ENCODE data around the gene GPR153.

GPR153 gene

DNA sequence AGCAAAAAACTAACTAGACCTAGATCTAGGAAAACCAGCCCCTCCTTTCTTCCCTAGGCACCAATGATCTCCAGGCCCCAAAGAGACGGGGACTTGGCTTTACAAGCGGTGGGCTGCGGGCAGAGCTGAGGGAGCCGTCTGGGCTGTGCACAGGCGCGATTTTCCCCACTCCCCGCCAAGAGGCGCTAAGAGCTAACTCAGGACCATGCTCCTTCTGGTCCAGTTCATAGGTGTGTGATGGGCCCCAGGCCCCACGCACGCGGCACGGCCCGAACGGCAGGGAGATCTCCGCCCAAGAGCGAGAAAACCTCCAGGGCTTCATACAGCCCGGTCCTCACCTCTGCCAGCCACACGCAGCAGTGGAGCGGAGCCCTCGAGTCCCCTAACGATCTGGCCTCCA, 7.5 kb upstream of the GPR153 start:
- no peak for DNase-seq

DNA sequence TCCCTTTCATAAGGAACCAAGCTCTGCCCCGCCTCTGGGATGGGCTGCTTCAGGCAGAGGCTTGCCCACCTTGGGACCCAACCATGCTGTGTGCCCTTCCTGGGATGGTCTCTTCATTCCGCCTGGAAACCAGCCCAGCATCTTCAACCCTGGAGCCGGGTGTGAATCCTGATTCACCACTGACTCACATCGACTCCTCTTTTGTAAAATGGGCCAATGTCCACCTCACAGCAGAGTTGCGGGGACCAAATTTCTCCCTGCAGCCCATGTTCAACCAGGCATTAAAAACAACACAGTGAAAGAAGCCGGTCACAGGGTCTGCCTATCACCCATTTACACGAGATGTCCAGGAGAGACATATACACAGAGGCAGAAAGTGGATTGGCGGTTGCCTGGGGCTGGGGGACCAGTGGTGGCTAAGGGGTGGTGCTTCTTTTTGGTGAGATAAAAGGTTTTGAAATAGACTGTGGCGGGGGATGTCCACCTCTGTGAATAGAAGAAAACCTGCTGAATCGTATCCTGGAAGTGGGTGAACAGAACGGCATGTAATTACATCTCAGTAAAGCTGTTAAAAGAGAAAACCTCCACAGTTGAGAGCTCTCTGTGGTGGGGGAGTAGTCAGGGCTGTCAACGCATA, 6.9 kb upstream of the GPR153 start:
- no peak for DNase-seq

DNA sequence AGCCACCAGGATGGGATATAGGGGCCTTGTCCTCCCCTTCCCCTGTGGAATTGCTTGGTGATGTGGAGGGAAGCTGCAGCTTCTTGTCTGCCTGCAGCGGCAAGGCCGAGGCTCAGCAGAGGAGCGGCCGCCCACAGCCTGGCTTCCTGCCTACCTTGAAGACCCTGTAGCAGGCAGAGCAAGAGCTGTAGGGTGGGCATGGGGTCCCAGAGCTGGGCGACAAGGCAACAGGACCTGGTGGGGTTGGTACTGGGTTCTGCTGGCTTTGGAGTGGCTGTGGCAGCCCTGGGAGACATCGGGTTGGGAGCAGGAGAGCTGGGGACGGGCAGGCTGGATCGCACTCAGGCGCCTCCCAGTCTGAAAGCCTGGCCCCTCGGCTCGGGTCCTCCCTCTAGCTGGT, 5.7 kb upstream of the GPR153 start:
- no peak for DNase-seq

DNA sequence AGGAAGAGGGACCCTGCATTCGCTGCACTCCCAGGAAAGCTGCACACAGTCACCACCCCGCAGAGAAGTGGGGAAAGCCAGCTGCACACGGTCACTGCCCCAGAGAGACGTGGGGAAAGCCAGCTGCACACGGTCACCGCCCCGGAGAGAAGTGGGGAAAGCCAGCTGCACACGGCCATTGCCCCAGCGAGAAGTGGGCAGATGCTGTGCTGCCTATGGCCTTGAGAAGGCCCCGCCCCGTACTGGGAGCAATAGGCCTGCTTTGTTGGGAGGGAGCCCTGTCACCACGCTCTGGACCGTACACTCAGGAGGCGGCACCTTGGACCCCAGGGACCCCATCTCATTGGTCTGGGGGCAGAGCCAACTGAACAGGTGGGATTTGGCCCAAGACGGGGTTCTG, 4.3 kb upstream of the GPR153 start:
- no peak for DNase-seq

DNA sequence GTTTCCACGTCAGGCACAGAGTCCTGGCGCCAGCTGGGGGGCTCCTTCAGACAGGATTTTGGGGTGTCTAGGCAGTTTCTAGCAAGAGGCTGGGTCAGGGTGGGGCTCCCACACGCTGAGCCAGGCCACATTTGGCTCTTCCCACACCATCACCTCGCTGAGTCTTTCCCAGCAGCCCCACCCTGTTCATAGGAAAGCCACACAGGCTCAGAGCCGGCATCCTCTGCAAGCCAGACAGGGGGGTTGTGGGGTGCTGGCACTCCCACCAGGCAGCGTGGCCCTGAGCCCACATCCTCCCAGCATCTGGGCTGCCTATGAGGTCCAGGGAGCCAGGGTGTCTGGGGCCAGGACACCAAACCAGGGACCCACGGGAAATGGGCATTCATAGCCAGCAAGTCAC, 2.8 kb upstream of the GPR153 start:
- no peak for DNase-seq

DNA sequence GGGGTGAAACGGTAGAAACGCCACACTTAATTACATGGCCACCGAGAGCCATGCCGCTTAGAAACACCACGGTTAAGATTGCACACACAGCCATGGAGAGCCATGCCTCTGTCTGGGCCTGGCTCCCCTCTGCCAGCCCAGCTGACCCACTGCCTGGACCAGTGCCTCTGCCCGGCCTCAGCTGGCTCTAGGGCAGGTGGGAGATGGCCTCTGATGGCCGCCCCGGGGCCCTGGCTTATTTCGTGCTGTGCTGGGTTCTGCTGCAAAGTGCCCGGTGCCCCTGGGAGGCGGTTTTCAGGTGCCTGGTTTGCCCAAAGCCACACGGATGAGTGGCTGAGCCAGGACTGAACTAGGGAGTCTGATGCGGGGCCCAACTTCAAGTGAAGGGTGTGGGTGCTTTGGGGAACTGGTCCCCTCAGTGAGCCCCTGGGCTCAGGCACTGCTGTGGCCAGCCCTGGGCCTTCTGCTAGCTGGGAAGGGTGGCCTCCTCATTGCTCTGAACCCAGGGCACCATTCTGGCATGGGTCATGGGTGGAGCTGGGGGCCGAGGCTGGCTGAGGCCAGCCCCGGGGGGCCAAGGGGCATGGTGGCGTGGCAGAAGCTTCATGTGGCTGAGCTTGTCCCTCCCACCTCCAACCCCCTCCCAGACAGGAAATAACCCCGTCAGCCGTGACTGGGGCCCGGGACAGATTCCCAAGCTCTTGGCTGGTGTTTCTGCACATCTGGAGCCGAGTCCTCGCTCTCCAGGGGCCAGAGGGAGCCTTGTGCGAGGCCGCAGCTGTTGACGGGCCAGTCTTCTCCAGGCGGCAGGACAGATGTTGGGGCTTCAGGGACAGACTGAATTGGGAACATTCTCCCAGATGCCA, 1.9 kb upstream of the GPR153 start:
- DNase-seq, result peak; percentile 90

DNA sequence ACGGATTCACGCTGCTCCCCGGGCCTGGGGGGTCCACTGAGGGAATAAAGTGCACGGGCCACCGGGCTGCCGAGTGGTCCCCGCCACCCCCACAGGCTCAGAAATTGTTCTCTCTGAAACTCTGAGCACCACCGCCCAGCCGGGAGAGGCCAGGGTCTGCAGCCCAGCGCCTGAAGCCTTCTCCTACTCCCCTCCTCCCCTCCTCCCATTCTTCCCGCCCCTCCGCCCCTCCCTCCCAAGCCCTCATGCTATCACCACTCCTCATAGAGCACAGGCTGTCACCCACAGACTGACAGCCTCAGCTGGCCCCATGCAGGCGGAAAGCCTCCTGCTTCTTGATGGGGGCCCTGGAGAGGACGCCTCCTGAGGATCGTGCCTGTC, 707 bp upstream of the GPR153 start:
- peak; percentile 70 for DNase-seq

DNA sequence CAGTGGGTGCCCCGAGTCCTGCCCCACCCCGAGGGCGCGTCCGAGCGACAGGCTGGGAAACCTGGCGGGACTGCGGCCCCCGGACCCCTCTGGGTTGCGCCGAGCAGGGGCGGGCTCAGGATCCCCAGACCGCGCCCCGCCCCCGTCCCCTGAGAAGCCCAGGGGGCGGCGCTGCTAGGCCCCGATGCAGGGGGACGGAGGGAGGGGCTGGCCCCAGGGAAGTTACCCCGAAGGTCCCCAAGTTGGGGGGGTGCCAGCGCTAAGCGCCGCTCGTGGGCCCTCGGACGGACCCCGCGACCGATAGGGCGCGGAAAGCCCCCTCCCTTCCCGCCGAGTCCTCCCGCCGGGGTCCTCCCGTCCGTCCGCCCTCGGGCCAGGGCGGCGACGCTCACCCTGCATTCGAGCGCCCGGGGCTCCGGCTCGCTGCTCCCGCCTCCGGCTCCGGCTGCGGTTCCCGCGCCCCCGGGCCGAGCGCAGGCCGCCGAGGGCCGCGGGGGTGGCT, 414 bp downstream of the GPR153 start:
- no peak for DNase-seq

DNA sequence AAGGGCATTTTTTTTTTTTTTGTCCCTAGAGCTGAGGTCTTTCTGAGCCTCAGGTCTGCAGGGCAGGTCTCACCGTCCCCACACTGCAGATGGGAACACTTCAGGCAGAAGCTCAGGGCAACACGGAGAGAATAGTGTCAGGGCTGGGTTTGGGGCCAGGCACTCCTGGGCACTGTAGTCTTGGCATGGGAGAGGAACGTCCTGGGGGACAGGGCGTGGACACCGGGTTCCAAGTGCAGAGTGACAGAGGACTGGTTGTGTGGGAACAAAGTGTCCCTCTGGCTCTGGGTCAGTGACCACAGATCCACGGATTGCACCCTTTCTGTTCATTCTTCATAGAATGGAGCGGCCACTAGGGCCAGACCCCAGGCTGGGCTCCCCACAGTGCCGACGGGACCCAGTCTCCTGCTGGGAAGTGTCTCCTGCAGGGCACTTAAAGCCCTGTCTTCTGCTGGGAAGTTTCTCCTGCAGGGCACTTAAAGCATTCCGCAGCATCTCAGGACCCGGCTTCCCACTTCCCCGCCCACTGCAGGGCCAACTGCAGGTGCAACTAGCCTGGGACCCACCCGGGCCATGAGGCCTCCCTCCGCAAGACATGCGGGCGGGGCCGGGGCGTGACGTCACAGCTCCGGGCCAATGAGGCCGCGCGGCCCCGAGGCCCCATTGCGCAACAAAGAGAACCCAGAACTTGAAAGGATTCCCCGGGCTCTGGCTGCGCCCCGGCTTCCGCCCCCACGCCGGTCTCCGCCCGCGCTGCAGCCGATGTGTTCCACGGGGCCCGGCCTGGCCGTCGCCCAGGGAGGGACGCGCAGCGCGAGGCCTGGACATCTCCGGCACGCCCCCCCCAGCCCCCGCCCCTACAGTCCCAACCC, 1.2 kb downstream of the GPR153 start:
- DNase-seq, result peak; percentile 79

DNA sequence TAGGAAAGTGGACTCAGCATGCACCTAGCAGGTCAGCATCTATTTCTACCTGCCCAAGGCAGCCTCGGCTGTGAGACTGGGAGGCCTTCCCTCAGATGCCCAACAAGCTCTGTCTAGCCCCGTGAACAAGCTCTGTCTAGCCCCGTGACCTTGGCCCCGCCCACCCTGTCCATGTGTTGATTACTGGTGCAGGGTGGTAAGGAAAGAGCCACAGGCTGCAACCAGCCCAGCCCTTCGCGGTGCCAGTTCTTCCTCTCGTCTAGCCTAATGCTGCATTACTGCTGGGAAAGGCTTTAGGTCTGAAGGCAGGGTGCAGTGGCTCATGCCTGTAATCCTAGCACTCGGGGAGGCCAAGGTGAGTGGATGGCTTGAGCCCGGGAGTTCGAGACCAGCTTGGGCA, 2.2 kb downstream of the GPR153 start:
- no peak for DNase-seq

DNA sequence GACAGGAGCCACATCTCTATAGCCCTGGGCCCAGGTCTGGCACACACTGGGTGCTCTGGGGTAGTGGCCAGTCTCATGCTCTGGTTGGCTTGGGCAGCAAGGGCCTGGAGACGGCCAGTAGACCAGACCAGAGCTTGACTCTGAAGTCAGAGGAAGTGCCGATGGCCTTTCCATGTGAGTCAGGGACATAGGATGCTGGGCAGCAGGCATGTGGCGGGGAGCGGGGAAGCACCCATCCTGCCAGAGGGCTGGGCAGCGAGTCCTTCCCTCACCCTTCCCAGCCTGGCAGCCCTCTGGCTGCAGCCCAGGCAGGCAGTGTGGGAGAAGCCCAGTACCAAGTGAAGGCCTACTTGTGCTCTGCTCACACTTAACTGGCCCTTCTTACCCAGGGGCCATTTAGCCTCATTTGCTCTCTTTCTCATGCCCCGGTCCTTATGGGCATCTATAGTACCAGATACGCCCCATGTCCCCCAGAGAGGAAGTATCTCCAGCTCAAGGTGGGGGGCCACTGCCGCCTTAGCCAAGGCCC, 3.3 kb downstream of the GPR153 start:
- DNase-seq, result no peak

DNA sequence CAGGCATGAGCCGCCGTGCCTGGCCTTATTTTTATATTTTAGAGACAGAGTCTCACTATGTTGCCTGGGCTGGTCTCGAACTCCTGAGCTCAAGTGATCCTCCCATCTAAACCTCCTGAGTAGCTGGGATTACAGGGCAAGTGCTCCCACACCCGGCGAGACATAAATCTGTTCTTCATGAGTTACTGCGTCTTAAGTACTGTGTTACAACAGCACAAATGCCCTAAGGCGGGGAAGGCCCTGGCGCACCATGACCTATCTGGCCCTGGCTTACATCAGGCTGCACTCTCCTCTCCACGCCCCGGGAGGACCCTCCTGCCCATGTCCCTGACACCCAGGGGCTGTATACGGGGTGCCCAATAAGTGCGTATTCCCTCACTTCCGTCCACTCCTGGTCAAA, 4.3 kb downstream of the GPR153 start:
- no peak for DNase-seq

DNA sequence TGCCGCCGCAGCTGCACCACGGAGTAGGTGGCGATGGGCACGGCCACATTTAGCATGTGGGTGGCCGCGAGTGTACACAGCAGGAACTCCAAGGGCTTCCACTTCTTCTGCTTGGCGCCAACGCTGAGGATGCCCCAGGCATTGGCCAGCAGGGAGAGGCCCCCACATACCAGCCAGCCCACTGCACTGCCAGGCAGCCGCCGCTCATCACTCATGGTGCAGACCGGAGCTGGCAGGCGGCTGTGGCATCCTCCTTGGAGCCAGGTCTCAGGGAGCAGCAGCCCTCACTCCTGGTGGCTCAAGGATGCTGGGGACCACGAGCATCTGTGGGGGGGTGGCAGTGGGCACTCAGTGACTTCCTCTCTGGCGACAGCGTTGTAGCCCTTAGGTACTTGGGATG, 6.2 kb downstream of the GPR153 start:
- DNase-seq, result no peak

DNA sequence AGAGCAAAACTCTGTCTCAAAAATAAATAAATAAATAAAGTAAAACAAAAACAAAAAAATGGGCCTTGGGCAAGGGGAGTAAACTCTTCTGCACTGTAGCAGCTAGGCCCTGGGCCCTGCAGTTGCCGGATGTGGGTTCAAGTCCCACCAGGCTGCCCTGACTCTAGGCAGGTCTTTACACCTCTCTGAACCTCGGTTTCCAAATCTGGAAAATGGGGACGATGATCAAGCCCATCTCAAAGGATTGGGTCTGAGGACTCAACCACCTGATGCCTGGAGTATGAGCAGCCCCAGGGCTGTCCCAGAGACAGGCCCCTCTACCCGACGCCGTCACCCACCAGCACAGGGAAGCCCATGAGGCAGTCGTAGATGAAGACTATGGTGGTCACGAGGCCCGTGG, 7.5 kb downstream of the GPR153 start:
- no peak for DNase-seq

DNA sequence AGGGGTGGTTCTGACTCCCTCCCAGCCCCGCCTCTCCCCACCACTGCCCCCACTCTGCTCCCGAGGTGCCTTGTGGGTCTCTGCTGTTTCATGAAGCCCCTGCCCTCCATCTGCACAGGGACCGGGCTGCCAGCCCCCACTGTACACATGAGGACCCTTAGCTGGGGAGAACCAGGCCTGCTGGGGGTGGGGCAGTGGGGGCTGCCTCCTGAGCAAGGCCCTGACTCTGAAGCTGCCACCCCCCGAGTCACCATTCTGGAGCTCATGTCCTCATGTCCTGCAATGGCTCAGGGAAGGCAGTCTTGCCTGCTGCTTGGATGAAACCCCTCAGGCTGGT, 8.6 kb downstream of the GPR153 start:
- DNase-seq, result no peak

DNA sequence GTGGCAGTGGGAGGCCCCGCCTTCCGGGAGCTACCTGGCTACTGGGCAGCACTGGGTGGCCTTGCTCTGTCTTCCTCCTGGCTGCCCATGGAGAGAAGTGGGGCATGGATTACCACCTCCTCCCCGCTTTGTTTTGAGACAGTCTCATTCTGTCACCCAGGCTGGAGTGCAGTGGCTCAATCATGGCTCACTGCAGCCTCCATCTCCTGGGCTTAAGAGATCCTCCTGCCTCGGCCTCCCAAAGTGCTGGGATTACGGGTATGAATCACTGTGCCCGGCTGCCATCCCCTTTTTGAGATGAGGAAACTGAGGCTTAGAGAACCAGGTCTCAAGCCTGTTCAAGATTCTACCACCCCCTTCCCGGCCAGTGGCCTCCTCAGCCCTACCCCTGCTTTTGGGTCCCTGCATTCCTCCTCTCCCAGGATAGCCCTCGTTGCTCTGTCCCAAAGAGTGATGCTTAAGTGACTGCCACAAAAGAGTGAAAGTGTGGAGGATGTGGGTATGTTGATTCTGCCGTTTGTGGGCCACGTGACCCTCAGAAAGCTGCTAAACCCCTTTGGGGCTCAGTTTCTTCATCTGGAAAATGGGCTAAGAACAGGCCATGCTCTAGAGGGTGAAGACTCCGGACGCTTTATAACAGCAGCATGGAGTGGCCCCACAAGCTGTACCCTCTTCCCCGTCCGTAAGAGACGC, 9.1 kb downstream of the GPR153 start:
- DNase-seq, result no peak

DNA sequence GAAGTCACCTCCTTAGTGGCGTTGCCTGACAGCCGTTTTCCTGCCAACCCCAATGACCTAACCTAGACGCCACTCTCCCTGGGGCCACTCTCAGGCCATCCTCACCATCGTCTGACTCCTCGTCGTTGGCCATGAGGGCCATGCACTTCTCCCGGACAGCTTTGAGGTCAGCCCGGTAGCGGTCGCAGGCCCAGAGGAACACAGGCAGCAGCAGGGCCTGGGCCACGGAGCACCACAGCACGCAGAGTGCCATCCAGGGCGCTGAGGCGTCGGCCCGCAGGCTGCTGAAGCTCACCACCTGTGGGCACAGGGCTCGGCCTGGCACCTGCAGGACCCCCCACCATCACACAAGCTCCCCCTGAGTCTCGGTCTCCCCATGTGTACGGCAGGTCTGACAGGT, 9.7 kb downstream of the GPR153 start:
- no peak for DNase-seq

DNA sequence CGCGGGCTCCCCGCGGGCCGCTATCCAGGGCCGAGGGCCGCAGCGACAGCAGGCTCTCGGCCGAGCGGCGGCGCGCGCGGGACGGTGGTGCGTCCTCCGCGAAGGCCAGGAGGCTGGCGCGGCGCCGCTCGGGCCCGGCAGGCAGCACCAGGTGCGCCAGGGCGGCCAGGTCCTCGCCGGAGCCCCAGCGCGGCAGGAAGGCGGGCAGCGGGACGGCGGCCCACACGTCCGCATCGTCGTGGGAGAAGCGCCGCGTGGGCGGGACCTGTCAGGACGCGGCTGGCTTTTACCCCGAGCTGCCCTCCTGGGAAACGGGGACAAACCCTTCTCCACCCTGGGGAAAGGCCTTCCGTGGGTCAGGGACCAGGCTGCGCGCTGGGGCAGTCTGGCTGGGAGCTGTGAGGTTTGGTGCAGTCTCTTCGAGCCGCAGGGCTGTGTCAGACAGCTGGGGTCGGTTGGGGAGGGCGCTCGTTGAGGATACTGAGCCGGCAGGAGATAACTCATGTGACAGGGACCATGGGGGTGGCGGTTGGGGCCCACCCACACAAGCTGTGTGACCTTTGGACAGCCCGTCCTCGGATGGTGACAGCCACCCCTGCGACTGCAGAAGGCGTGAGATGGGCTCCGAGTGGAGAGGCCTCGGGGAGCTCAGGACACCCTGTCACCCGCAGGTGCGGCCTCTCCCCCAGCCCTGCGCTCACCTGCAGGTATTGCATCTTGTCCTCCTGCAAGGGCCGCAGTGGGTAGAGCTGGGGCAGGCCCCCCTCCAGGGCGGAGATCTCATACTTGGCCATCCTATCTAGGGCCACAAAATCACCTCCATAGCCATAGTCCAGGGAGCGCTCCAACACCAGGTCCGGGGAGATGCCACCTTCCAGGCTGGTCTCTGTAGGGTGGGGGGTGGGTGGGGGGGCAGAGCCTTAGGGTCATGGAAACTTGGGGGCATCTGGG, 10.9 kb downstream of the GPR153 start:
- DNase-seq, result peak; percentile 45

DNA sequence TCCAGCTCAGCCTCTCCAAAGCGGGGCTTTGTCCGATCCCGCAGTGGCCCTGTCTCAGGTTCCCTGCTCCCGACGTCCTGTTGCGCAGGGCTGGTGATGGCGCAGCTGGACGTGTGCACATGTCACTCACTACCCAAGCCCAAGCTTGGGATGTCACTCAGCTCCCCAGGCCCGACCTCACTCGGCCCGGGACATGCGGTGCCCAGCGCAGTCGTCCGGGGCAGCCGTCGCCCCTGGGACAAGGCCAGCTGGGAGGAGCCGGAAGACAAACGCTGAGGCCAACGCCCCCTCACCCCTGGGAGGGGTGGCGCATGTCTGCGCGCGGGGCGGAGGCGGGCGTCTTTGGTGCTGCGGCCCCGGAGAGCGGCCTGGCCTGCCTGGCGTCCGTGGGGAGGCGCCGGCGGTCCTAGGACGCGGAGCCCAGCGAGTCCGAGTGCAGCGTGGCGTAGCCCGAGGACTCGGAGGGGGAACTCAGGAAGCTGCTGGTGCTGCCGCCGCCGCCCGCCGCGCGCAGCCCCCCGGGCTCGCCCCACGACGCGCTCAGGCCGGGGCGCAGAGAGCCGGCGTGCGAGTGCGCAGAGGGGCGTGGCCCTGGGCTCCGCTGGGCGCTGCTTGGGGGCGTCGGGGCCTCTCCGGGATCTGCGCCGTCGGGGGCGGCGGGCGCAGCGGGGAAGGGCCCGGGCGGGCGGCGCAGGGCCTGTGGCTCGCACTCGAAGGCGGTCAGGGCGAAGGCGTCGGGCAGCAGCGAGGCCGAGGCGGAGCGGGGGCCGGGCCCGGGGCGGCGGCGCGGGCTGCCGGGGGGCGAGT, 11.8 kb downstream of the GPR153 start:
- peak; percentile 58 for DNase-seq

DNA sequence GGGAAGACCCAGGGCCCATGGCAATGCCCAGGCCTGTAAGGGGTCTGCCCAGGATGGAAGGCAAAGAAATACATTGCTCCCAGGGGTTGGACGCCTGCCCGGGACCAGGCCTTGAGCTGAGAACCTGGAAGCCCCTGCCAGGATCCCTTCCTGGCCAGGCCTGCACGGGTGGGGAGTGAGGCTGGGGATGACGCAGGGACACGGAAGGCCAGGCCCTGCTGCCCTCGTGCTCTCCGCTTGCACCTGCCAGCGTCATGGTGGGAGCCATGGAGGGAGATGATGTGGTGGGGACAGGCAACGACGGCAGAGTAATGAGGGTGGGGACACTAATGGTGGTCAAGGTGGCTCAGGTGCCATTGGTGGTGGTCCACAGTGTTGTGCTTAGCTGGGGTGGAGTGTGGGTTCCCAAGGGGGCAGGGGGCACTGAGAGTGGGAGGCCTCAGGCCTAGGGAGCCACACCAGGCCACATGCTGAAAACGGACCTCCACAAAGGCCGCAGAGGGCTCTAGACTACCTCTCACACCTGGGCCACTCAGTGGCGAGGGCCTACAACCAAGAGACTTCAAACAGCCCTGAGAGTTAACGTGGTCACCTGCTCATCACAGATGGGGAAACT, 12.6 kb downstream of the GPR153 start:
- peak; percentile 36 for DNase-seq
